ENCODE data around the gene CMC2. TPM values are rescaled to one million over a fixed set of nuclear protein-coding genes. Genes with fewer than 3 reads are reported as not detected.

The CMC2 gene
- polyA plus RNA-seq, 1 donor (not counting 4 experiments of a cell fraction or from before 2014, with no cell fraction given): 91.8 TPM

DNA sequence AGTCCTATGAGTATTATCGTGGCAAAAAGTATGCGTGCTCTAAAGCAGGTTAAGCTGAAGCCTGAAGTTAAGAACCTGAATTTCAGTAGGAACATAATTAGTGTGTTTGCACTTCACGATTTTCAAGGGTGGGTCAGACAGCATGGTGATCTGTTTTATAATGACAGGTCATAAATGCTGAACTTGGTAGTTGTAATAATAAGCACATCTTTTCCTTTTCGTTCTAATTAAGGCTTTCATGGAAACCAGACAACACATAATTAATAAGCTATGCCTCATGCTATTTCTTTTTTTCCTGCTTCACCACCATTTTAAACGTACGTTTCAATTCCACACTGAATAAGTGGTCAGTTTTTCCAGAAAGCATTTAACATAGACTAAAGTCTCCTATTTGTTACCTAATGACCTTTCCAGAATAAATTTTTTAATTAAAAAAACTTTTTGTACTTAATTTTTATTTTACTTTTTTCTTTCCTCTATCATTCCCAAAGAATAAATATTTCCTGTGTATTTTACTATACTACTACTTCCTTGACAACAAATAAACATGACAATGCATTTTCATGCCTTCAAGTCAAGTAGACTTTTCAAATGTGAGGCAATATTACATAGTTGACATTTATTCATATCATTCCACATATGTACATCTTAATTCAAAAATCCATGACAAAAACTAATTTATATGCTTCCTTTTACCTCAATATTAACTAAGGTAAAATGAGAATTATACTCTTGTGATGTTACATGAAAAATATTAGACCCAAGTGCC, 22.4 kb downstream of the CMC2 start:
- dilution Hi-C loops (cut with MboI; ENCODE audit: extremely low pct_ligation_motif_present, low sequenced_read_pairs): no loop called here
- Histone ChIP-seq H3K9me1 (ENCODE audit: control insufficient read depth, extremely low read depth, insufficient read depth, low read length) (no peaks in the 10 kb centered on the region), H3K4me1 (ENCODE audit: control insufficient read depth, extremely low read depth, insufficient read depth, low read length) (no peaks in the 10 kb centered on the region), H4K20me1 (ENCODE audit: control insufficient read depth, extremely low read depth, insufficient read depth, low read length) (no peaks in the 10 kb centered on the region), H3K4me2 (ENCODE audit: control insufficient read depth, extremely low read depth, insufficient read depth, low read depth, low read length) (no peak overlapping the region), H3K27me3 (ENCODE audit: control insufficient read depth, extremely low read depth, insufficient read depth, low read length) (no peaks in the 10 kb centered on the region), H3K9me3 (ENCODE audit: control insufficient read depth, low read depth, low read length) (no peaks in the 10 kb centered on the region), H3K79me2 (ENCODE audit: control insufficient read depth, insufficient read depth, low read length) (peaks cover 20% of the 10 kb centered on the region), H3K36me3 (ENCODE audit: control insufficient read depth in 2 of 2, extremely low read depth in 1 of 2, insufficient read depth in 2 of 2, low read length in 2 of 2) (peaks cover 0 to 2% of the 10 kb centered on the region in 2 experiments), H2AFZ (ENCODE audit: control insufficient read depth, low read length) (no peak overlapping the region), H3K9ac (ENCODE audit: control insufficient read depth, extremely low read depth, insufficient read depth, low read length) (no peak overlapping the region), H3K27ac (ENCODE audit: control insufficient read depth, insufficient read depth, low read length) (no peak overlapping the region), H3K4me3 (ENCODE audit: control insufficient read depth in 2 of 3, extremely low read depth in 1 of 3, insufficient read depth in 2 of 3, low read depth in 1 of 3, low read length in 3 of 3) (no peak overlapping the region)
- TF ChIP-seq, protein P1, sequence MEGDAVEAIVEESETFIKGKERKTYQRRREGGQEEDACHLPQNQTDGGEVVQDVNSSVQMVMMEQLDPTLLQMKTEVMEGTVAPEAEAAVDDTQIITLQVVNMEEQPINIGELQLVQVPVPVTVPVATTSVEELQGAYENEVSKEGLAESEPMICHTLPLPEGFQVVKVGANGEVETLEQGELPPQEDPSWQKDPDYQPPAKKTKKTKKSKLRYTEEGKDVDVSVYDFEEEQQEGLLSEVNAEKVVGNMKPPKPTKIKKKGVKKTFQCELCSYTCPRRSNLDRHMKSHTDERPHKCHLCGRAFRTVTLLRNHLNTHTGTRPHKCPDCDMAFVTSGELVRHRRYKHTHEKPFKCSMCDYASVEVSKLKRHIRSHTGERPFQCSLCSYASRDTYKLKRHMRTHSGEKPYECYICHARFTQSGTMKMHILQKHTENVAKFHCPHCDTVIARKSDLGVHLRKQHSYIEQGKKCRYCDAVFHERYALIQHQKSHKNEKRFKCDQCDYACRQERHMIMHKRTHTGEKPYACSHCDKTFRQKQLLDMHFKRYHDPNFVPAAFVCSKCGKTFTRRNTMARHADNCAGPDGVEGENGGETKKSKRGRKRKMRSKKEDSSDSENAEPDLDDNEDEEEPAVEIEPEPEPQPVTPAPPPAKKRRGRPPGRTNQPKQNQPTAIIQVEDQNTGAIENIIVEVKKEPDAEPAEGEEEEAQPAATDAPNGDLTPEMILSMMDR (optimal IDR thresholded peaks at IDR 0.05 in 1 of 3, IDR thresholded peaks at IDR 0.05 in 1 of 3, conservative IDR thresholded peaks at IDR 0.05 in 1 of 3; ENCODE audit: extremely low read depth in 1 of 3, insufficient read depth in 2 of 3, low read length in 3 of 3): no peak
- no peak for TF ChIP-seq EZH2 (IDR thresholded peaks at IDR 0.05; ENCODE audit: low read length)
- no peak for DNase-seq (ENCODE audit: low read depth, low spot score)
- no peak for FAIRE-seq

DNA sequence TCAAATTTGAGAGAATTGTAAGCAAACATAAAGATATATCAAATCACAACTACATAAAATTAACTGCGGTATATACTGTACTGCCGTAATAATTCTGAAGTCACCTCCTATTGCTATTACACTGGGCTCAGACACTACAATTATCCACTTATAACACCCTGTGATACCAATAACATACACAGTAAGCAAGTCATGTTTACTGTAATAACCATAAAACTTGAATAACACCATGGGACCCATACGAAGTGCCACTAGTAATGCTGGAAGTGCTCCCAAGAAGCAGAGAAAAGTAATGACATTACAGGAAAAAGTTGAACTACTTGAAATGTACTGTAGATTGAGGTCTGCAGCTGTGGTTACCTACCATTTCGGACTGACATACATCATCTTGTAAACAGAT, 24.0 kb downstream of the CMC2 start:
- TF ChIP-seq, protein P1 (optimal IDR thresholded peaks at IDR 0.05 in 1 of 3, IDR thresholded peaks at IDR 0.05 in 1 of 3, conservative IDR thresholded peaks at IDR 0.05 in 1 of 3; ENCODE audit: extremely low read depth in 1 of 3, insufficient read depth in 2 of 3, low read length in 3 of 3): no peak
- no peak for TF ChIP-seq EZH2 (IDR thresholded peaks at IDR 0.05; ENCODE audit: low read length)

More for the DNA sequence above, 24.0 kb downstream of the CMC2 start:
- H3K79me2 ChIP-seq (ENCODE audit: control insufficient read depth, insufficient read depth, low read length): peaks cover 15% of the 10 kb centered on the region
- dilution Hi-C loops (cut with MboI; ENCODE audit: extremely low pct_ligation_motif_present, low sequenced_read_pairs): no loop called here
- no peaks in the 10 kb centered on the region for H3K27me3 ChIP-seq (ENCODE audit: control insufficient read depth, extremely low read depth, insufficient read depth, low read length)
- no peak overlapping the region for H3K27ac ChIP-seq (ENCODE audit: control insufficient read depth, insufficient read depth, low read length)
- no peak overlapping the region for H3K4me2 ChIP-seq (ENCODE audit: control insufficient read depth, extremely low read depth, insufficient read depth, low read depth, low read length)
- H3K9me3 ChIP-seq (ENCODE audit: control insufficient read depth, low read depth, low read length): no peaks in the 10 kb centered on the region
- no peak overlapping the region for H3K9ac ChIP-seq (ENCODE audit: control insufficient read depth, extremely low read depth, insufficient read depth, low read length)
- no peak overlapping the region for H3K4me3 ChIP-seq (ENCODE audit: control insufficient read depth in 2 of 3, extremely low read depth in 1 of 3, insufficient read depth in 2 of 3, low read depth in 1 of 3, low read length in 3 of 3)
- H3K36me3 ChIP-seq (ENCODE audit: control insufficient read depth in 2 of 2, extremely low read depth in 1 of 2, insufficient read depth in 2 of 2, low read length in 2 of 2): peaks cover 0 to 2% of the 10 kb centered on the region in 2 experiments
- DNase-seq (ENCODE audit: low read depth, low spot score) (no peak), FAIRE-seq (no peak)
- no peak overlapping the region for H2AFZ ChIP-seq (ENCODE audit: control insufficient read depth, low read length)
- H3K9me1 ChIP-seq (ENCODE audit: control insufficient read depth, extremely low read depth, insufficient read depth, low read length): no peaks in the 10 kb centered on the region
- no peaks in the 10 kb centered on the region for H4K20me1 ChIP-seq (ENCODE audit: control insufficient read depth, extremely low read depth, insufficient read depth, low read length)
- H3K4me1 ChIP-seq (ENCODE audit: control insufficient read depth, extremely low read depth, insufficient read depth, low read length): no peaks in the 10 kb centered on the region
